ENCODE data around the gene GPRC6A.

DNA sequence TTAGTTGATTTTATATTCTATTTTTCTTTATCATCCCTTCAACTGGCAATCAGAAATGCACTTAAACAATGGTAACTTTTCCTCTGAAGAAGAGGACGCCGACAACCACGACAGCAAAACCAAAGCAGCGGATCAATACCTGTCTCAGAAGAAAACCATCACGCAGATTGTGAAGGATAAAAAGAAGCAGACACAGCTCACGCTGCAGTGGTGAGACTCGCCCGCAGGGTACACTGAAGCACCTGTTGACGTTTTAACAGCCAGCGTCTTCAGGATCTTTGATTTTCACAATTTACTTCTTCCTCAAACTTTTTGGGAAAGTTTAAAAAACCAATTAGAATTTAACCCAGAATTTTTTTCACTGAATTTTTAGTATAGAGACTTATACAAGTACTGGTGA lies 48.9 kb upstream of the GPRC6A start:
- TF ChIP-seq, protein P1, sequence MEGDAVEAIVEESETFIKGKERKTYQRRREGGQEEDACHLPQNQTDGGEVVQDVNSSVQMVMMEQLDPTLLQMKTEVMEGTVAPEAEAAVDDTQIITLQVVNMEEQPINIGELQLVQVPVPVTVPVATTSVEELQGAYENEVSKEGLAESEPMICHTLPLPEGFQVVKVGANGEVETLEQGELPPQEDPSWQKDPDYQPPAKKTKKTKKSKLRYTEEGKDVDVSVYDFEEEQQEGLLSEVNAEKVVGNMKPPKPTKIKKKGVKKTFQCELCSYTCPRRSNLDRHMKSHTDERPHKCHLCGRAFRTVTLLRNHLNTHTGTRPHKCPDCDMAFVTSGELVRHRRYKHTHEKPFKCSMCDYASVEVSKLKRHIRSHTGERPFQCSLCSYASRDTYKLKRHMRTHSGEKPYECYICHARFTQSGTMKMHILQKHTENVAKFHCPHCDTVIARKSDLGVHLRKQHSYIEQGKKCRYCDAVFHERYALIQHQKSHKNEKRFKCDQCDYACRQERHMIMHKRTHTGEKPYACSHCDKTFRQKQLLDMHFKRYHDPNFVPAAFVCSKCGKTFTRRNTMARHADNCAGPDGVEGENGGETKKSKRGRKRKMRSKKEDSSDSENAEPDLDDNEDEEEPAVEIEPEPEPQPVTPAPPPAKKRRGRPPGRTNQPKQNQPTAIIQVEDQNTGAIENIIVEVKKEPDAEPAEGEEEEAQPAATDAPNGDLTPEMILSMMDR (IDR thresholded peaks at IDR 0.05; ENCODE audit: low read depth, low read length, missing input control) = no peak
- no peak for TF ChIP-seq TAF1 (conservative IDR thresholded peaks at IDR 0.05)
- TF ChIP-seq RAD21 (IDR thresholded peaks at IDR 0.05) = no peak
- TF ChIP-seq, protein P2, sequence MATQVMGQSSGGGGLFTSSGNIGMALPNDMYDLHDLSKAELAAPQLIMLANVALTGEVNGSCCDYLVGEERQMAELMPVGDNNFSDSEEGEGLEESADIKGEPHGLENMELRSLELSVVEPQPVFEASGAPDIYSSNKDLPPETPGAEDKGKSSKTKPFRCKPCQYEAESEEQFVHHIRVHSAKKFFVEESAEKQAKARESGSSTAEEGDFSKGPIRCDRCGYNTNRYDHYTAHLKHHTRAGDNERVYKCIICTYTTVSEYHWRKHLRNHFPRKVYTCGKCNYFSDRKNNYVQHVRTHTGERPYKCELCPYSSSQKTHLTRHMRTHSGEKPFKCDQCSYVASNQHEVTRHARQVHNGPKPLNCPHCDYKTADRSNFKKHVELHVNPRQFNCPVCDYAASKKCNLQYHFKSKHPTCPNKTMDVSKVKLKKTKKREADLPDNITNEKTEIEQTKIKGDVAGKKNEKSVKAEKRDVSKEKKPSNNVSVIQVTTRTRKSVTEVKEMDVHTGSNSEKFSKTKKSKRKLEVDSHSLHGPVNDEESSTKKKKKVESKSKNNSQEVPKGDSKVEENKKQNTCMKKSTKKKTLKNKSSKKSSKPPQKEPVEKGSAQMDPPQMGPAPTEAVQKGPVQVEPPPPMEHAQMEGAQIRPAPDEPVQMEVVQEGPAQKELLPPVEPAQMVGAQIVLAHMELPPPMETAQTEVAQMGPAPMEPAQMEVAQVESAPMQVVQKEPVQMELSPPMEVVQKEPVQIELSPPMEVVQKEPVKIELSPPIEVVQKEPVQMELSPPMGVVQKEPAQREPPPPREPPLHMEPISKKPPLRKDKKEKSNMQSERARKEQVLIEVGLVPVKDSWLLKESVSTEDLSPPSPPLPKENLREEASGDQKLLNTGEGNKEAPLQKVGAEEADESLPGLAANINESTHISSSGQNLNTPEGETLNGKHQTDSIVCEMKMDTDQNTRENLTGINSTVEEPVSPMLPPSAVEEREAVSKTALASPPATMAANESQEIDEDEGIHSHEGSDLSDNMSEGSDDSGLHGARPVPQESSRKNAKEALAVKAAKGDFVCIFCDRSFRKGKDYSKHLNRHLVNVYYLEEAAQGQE (IDR thresholded peaks at IDR 0.05) = no peak
- no peak for TF ChIP-seq EGR1 (IDR thresholded peaks at IDR 0.05; ENCODE audit: low read depth in 2 of 2)
- TF ChIP-seq, protein P3, sequence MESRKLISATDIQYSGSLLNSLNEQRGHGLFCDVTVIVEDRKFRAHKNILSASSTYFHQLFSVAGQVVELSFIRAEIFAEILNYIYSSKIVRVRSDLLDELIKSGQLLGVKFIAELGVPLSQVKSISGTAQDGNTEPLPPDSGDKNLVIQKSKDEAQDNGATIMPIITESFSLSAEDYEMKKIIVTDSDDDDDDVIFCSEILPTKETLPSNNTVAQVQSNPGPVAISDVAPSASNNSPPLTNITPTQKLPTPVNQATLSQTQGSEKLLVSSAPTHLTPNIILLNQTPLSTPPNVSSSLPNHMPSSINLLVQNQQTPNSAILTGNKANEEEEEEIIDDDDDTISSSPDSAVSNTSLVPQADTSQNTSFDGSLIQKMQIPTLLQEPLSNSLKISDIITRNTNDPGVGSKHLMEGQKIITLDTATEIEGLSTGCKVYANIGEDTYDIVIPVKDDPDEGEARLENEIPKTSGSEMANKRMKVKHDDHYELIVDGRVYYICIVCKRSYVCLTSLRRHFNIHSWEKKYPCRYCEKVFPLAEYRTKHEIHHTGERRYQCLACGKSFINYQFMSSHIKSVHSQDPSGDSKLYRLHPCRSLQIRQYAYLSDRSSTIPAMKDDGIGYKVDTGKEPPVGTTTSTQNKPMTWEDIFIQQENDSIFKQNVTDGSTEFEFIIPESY (IDR thresholded peaks at IDR 0.05) = no peak
- TF ChIP-seq, protein P4, sequence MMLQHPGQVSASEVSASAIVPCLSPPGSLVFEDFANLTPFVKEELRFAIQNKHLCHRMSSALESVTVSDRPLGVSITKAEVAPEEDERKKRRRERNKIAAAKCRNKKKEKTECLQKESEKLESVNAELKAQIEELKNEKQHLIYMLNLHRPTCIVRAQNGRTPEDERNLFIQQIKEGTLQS (IDR thresholded peaks at IDR 0.05) = no peak
- TF ChIP-seq YY1 (IDR thresholded peaks at IDR 0.05) = no peak
- no peak for TF ChIP-seq JUND (IDR thresholded peaks at IDR 0.05)
- TF ChIP-seq FOXA1 (IDR thresholded peaks at IDR 0.05) = no peak
- TF ChIP-seq, protein P5, sequence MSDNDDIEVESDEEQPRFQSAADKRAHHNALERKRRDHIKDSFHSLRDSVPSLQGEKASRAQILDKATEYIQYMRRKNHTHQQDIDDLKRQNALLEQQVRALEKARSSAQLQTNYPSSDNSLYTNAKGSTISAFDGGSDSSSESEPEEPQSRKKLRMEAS (IDR thresholded peaks at IDR 0.05) = no peak
- no peak for TF ChIP-seq GABPA (IDR thresholded peaks at IDR 0.05 in 1 of 2, conservative IDR thresholded peaks at IDR 0.05 in 1 of 2)
- TF ChIP-seq SP1 (IDR thresholded peaks at IDR 0.05) = no peak

Measured in liver (tissue), 3 donors.